ENCODE data around the gene SYT8.

The SYT8 gene

GRCh38 chr11:1841511-1842148 is 6.8 kb downstream of the SYT8 start:
- no peaks in the 10 kb centered on the region for H3K36me3 ChIP-seq (ENCODE audit: insufficient read depth, low read length)
- no peak overlapping the region for H3K9ac ChIP-seq (ENCODE audit: low read depth, low read length)
- no peaks in the 10 kb centered on the region for H3K4me1 ChIP-seq (ENCODE audit: insufficient read depth, low read length)
- H3K9me3 ChIP-seq (ENCODE audit: control insufficient read depth, insufficient read depth, low read length): no peaks in the 10 kb centered on the region

- Histone ChIP-seq H3K9ac (ENCODE audit: low read depth, low read length) (no peak overlapping the region), H3K4me1 (ENCODE audit: insufficient read depth, low read length) (no peaks in the 10 kb centered on the region), H3K9me3 (ENCODE audit: control insufficient read depth, insufficient read depth, low read length) (no peaks in the 10 kb centered on the region), H3K36me3 (ENCODE audit: insufficient read depth, low read length) (no peaks in the 10 kb centered on the region)
Observed at GRCh38 chr11:1842149-1843097, 7.6 kb downstream of the SYT8 start.

- H3K9ac ChIP-seq (ENCODE audit: low read depth, low read length): no peak overlapping the region
- H3K36me3 ChIP-seq (ENCODE audit: insufficient read depth, low read length): no peaks in the 10 kb centered on the region
- no peaks in the 10 kb centered on the region for H3K9me3 ChIP-seq (ENCODE audit: control insufficient read depth, insufficient read depth, low read length)
- H3K4me1 ChIP-seq (ENCODE audit: insufficient read depth, low read length): no peaks in the 10 kb centered on the region
Observed at GRCh38 chr11:1843098-1843473, 8.3 kb downstream of the SYT8 start.

- H3K9ac ChIP-seq (ENCODE audit: low read depth, low read length): no peak overlapping the region
- no peaks in the 10 kb centered on the region for H3K9me3 ChIP-seq (ENCODE audit: control insufficient read depth, insufficient read depth, low read length)
- H3K36me3 ChIP-seq (ENCODE audit: insufficient read depth, low read length): no peaks in the 10 kb centered on the region
- H3K4me1 ChIP-seq (ENCODE audit: insufficient read depth, low read length): no peaks in the 10 kb centered on the region
Observed at GRCh38 chr11:1843796-1844195, 9.0 kb downstream of the SYT8 start.

- H3K9ac ChIP-seq (ENCODE audit: low read depth, low read length): no peak overlapping the region
- no peaks in the 10 kb centered on the region for H3K36me3 ChIP-seq (ENCODE audit: insufficient read depth, low read length)
- H3K4me1 ChIP-seq (ENCODE audit: insufficient read depth, low read length): no peaks in the 10 kb centered on the region
- no peaks in the 10 kb centered on the region for H3K9me3 ChIP-seq (ENCODE audit: control insufficient read depth, insufficient read depth, low read length)
Observed at GRCh38 chr11:1844221-1845094, 9.7 kb downstream of the SYT8 start.

GRCh38 chr11:1845095-1845429 is 10.3 kb downstream of the SYT8 start:
- H3K9me3 ChIP-seq (ENCODE audit: control insufficient read depth, insufficient read depth, low read length): no peaks in the 10 kb centered on the region
- no peak overlapping the region for H3K9ac ChIP-seq (ENCODE audit: low read depth, low read length)
- H3K36me3 ChIP-seq (ENCODE audit: insufficient read depth, low read length): no peaks in the 10 kb centered on the region
- no peaks in the 10 kb centered on the region for H3K4me1 ChIP-seq (ENCODE audit: insufficient read depth, low read length)

GRCh38 chr11:1845561-1846452 is 11.0 kb downstream of the SYT8 start:
- Histone ChIP-seq H3K4me1 (ENCODE audit: insufficient read depth, low read length) (no peaks in the 10 kb centered on the region), H3K9ac (ENCODE audit: low read depth, low read length) (no peak overlapping the region), H3K36me3 (ENCODE audit: insufficient read depth, low read length) (no peaks in the 10 kb centered on the region), H3K9me3 (ENCODE audit: control insufficient read depth, insufficient read depth, low read length) (no peaks in the 10 kb centered on the region)

- H3K9ac ChIP-seq (ENCODE audit: low read depth, low read length): no peak overlapping the region
- H3K36me3 ChIP-seq (ENCODE audit: insufficient read depth, low read length): no peaks in the 10 kb centered on the region
- no peaks in the 10 kb centered on the region for H3K9me3 ChIP-seq (ENCODE audit: control insufficient read depth, insufficient read depth, low read length)
- H3K4me1 ChIP-seq (ENCODE audit: insufficient read depth, low read length): no peaks in the 10 kb centered on the region
Observed at GRCh38 chr11:1846453-1846932, 11.7 kb downstream of the SYT8 start.

GRCh38 chr11:1847006-1847735 is 12.4 kb downstream of the SYT8 start:
- H3K4me1 ChIP-seq (ENCODE audit: insufficient read depth, low read length): no peaks in the 10 kb centered on the region
- H3K9me3 ChIP-seq (ENCODE audit: control insufficient read depth, insufficient read depth, low read length): no peaks in the 10 kb centered on the region
- H3K36me3 ChIP-seq (ENCODE audit: insufficient read depth, low read length): no peaks in the 10 kb centered on the region
- H3K9ac ChIP-seq (ENCODE audit: low read depth, low read length): no peak overlapping the region

GRCh38 chr11:1847926-1848639 is 13.3 kb downstream of the SYT8 start:
- Histone ChIP-seq H3K36me3 (ENCODE audit: insufficient read depth, low read length) (no peaks in the 10 kb centered on the region), H3K4me1 (ENCODE audit: insufficient read depth, low read length) (no peaks in the 10 kb centered on the region), H3K9me3 (ENCODE audit: control insufficient read depth, insufficient read depth, low read length) (no peaks in the 10 kb centered on the region), H3K9ac (ENCODE audit: low read depth, low read length) (no peak overlapping the region)

- no peak overlapping the region for H3K9ac ChIP-seq (ENCODE audit: low read depth, low read length)
- H3K36me3 ChIP-seq (ENCODE audit: insufficient read depth, low read length): no peaks in the 10 kb centered on the region
- H3K4me1 ChIP-seq (ENCODE audit: insufficient read depth, low read length): no peaks in the 10 kb centered on the region
- no peaks in the 10 kb centered on the region for H3K9me3 ChIP-seq (ENCODE audit: control insufficient read depth, insufficient read depth, low read length)
Observed at GRCh38 chr11:1848640-1849430, 14.0 kb downstream of the SYT8 start.

GRCh38 chr11:1851468-1852180 is 16.8 kb downstream of the SYT8 start:
- no peak overlapping the region for H3K9ac ChIP-seq (ENCODE audit: low read depth, low read length)
- no peaks in the 10 kb centered on the region for H3K9me3 ChIP-seq (ENCODE audit: control insufficient read depth, insufficient read depth, low read length)
- H3K36me3 ChIP-seq (ENCODE audit: insufficient read depth, low read length): no peaks in the 10 kb centered on the region
- H3K4me1 ChIP-seq (ENCODE audit: insufficient read depth, low read length): no peaks in the 10 kb centered on the region
